GM19193 (cell line): ENCODE data around the gene MOXD1.

ENCODE experiments used
- POLR2A ChIP-seq: IDR thresholded peaks from 4 replicates; pipeline ENCODE4 v1.6.1; 2011; ENCODE audit not compliant: insufficient read depth, insufficient read length; ENCODE audit errors: extremely low read depth

The MOXD1 gene

DNA sequence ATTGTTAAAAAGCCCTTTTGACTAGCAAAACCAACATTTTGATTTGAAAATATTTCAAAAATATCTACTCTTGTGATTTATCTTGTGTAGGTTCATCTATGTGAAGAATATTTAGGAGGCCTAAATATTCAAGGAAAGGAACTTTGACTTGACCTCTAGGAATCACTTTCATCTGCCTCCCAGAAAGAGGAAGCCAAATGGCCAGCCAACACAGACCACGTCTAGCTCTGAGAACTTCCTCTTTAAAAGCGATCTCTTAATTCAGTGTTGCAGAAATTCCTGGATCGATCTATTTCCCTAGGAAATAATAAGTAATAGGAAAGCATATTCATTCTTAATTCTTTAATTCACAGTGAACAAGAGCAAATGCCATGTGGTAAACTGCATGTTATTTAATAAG lies 9.6 kb upstream of the MOXD1 start:
- TF ChIP-seq POLR2A: no peak

DNA sequence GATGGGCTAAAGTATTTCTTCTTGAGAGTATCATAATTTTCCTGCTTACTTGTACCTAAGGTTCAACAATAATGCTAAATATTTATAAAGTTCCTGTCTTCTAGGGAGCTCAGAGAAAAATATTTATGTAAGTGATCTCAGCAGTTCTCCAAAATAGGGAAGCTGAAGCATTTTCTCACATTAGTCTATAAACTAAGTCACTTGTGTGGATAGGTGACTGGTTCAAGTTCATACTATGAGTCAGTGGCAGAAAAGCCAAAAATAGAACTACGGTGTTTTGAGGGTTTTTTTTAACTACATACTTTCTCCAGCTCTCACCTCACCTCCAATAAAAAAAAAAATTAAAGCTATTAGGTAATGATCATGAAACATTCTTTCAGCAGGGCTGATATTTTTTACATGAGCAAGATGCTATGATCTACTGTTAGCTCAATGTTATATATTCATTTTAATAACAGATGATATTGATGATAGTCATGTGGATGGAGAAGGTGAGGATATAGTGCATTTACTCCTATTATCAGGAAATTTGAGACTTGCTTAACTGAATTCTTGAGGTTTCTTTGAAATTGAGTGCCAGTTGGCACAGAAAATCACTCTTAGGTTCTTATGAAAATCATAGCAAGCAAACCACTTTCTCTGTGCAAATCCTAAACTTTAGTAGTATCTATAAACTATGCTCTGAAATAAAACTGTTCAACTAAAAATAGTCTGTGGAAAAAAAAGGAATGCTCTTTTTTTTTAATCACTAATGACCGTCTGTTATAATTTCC lies 4.1 kb upstream of the MOXD1 start:
- no peak for TF ChIP-seq POLR2A

DNA sequence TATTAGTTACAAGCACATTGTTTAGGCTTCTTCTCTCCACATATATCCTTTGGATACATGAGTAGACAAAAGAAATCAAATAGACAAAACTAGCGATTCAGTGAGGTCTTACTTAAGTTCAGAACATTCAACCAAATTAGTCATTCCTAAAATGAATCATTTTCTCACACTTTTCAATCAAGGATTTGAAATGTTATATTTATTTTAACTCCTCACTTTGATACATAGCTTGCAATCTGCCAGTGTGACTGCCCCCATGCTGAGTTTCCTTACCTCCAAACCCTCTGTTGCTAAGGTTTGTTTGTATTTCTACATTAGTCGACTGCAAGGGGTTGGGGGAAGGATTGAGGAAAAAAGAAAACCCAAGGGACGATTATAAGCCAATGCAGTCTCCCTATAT lies 3.5 kb upstream of the MOXD1 start:
- TF ChIP-seq POLR2A: no peak

DNA sequence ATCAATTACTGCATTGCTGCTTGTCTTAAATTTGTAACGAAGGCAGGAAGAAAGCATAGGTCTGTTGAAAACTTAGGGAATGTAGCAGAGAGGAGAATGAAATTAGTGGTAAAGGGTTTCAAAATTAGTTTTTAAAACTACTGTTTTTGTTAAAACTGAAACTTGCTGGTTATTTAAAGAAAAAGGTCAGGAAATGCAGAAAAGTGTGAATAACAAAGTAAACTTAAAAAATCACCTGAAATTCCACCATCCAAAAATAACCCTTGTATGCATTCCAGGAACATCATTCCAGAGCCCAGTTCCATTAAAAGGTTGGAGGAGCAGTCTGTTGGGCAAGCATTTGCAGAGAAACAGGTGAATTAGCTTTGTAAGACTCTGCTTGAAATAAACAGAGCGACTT lies 3.1 kb upstream of the MOXD1 start:
- no peak for TF ChIP-seq POLR2A

DNA sequence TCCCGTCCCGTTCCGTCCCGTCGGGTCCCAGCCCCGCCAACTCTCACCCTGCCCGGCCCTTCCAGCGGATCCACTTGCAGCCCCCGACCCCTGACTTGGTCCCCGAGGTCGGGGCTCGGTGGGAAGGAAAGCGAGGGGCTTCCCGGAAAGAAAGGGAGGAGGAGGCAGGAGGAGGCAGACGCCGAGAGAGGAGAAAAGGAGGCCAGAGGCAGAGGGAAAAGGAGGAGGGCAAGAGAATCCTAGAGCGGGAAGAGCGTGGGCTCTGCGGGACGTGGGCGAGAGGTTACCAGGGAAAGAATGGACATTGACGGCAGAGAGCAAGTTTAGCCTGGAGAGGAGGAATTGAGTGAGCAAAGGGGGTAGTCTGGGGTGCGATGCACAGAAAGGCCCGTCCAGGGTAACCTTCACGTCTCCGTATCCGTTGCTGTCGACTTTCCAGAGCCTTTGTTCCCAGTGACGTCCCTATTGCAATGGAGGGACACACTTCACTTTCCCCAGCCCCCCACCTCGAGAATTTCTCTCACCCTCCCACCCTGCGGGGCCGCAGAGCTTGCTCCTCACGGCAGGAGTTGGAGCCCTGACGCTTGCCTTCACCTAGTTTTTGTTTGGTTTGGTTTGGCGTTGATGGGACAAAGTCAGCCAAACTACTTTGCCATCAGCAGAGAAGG lies 477 bp upstream of the MOXD1 start:
- no peak for TF ChIP-seq POLR2A

DNA sequence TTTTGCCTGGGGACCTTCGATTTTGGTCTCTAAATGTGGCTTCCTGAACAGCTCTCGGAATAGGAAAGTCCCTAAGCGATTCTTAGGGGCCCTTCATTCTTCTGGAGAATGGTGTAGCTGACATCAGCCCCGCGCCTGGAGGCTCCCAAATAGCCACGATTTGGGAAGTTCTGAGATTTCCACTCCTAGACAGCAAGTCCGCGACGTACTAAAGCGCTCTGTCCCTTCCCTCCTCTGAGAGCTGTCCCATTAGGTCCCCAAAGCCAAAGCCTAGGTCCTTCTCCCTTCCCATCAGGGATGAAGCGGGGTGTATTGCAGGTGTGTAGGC lies 756 bp downstream of the MOXD1 start:
- TF ChIP-seq POLR2A: no peak

DNA sequence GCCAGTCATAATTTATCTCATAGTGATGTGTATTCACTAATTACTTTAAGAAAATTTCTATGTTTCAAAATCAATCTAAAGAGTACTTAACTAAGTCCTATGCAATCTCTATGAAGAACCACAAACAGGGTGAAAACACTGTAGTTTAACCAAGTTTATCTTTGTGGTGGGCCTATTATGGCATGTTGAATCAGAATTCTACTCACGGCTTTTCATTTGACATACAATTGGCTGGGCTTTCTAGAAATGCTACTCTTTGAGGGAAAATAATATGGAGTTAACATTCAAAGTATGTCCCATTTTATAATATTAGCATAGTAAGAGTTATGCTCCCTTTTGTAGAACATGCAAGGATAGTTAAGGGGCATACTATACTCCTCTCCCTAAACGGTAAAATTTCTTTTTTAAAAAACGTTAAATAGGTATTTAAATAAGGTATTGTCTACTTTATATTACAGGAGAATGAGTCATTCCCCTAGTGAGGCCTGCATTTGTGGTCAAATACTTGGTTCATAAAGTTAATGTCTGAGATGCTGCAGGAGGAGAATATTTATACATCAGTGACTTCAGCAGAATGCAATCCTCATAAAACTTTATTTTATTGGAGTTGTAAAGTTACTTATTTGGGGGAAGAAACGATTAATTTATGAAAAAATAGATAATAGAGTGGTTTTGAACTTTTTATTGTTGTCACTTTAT lies 1.8 kb downstream of the MOXD1 start:
- TF ChIP-seq POLR2A: no peak

DNA sequence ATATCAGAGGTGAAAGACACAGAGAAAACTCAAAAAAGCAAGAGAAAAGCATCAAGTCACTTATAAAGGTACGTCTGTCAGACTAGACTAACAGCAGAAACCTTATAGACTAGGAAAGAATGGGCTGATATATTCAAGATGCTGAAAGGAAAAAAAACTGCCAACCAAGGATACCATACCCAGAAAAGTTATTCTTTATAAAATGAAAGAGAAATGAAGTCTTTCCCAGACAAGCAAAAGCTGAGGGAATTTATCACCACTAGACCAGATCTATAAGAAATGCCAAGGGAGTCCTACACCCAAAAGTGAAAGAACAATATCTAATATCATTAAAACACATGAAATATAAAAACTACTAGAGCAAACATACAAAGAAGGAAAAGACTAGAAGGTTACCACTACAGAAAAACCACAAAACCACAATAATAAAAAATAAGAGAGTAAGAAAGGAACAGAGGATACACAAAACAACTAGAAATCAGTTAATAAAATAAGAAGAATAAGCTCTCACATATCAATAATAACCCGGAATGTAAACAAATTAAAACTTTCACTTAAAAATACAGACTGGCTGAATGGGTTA lies 6.2 kb downstream of the MOXD1 start:
- TF ChIP-seq POLR2A: no peak

DNA sequence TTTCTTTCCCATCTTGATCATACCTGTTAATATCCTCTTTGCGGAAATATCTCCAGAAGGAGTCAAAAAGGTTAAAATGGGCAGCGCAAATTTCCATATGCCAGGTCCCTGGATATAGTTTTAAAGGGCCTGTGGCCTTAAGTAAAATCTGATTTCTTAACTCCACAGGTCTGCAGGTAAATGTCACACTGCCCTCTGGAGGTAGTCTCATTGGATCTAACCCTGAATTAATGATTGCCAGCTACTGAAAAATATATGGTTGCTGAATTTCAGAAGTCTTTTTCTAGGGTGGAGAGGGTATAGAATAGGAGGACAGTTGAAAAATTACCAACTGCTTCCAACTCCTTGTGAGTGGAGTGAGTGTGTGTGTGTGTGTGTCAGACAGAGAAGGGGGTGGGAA lies 8.5 kb downstream of the MOXD1 start:
- TF ChIP-seq POLR2A: no peak

DNA sequence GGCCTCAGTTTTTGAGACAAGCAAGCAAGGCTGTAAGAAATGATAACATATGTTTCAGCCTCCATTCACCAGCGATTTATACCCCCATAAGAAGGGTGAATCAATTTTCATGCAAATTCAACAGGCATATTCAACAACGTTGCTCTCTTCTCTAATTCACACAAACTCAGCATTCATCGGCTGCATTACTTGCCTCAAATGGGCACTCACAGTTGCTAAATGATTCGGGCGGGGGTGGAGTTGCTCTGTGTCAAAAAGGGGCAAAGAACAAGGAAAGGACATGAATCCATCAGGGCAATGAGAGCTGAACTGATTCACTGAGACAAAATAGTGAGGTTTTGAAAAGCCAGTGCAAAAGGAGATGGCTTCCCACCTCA lies 9.0 kb downstream of the MOXD1 start:
- no peak for TF ChIP-seq POLR2A

DNA sequence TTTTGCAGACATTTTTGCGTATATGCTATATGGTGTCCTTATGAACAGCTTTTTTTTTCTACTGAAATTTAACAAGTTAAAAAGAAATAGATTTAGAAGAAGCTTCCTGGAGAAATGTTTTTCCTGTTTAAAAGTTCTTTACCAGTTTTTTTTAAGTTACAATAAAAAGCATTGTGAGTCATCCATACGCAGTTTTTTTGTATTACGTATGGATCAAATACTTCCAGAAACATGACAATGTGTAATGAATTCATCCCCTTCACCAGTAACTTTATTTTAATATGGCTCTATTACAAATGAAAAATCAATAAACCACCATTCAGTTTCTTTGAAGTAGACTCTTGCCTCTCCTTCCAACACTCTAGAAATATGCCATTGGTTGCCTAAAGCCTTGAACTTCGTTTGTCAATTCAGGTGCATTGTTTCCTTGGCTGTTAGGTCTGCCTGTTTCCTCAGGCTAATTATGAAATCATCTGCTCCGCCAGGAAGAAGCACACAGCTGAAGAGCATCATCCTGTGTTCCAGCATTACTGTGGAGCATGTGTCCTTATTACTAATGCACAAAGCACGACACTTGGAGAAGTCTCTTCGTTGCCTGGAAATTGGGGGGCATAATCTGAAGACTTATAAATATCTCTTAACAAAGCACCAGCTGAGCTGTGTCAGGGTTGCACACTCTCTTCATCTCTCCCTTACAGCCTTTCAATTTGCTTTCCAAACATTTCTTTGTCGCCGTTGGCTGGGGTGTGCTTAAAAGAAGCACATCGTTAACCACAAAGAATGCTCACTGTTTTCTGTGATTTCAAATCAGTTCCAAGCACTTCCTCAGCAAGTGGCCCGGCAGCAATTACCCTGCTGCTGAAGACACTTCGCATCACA lies 9.6 kb downstream of the MOXD1 start:
- TF ChIP-seq POLR2A: no peak

DNA sequence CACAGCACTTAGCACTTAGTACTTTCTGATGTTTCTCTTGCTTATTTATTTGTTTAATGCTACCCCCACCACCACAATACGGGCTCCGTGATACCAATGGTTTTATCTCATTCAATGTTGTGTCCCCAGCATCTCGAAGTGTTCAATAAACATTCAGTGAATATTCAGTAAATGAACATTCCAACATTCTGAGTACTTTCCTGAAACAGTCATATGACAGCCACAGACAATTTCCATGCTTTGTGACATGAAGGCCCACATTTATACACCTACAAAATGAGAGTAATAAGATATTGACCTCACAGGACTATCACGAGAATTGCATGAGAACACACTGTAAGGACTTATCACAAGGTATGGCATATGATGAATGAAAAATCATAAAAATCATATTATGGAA lies 10.8 kb downstream of the MOXD1 start:
- TF ChIP-seq POLR2A: no peak

DNA sequence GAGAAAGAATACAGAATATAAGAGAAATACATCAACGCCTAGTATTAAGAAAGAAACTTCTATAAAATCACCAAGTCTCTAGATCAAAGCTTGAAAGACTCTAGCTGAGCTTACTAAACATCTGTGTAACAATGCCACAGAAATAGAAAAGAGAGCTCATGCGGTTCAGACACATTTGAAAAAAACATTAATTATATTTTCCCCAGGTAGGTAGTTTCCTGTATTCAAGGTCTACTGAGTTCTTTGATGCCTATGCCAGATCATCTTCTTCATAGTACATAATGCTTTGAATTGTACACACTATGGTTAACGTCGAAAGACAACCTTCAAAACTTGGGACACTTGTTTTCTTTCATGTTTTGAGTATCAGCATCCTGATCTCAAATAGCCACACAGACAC lies 11.3 kb downstream of the MOXD1 start:
- no peak for TF ChIP-seq POLR2A

DNA sequence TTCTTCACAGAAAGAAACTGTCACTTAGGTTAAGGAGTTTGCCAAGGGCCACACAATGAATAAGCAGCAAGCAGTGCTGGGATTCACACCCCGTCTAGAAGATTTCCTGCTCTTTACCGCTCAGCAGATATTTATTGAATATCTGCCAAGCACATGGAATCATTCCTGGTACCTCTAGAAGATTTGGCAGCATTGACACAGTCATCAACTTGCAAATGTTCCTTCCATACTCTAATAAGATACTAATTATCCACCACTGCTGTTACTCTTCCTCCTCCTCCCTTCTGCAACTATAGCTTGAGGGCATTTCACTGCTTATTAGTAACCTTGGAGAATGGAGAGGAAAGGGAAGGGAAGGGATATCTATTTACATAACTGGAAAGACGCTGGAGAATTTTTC lies 13.0 kb downstream of the MOXD1 start:
- no peak for TF ChIP-seq POLR2A

DNA sequence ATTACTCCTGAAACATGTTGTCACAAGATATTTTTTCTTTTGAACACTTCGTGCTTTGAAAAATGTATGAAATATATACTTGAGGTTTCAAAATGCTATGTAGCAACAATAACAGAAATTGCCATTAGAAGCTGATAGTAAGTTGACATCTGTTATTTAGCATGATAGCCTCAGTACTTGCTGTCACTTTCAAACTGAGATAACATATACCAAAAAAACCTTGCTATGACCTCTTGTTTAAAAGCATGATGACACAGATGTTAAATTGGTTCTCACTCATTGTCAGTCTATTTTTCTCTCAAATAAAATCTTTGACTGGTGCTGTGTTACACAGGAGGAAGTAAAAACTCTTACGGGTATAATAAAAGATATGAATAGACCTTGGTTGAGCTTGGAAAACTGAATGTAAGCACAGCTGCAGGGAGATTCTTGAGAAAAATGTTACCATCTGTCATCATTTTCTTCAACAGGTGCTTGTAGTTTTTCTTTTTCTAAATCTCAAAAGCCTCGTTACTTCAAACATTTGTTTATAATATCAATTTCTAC lies 18.6 kb downstream of the MOXD1 start:
- TF ChIP-seq POLR2A: no peak

DNA sequence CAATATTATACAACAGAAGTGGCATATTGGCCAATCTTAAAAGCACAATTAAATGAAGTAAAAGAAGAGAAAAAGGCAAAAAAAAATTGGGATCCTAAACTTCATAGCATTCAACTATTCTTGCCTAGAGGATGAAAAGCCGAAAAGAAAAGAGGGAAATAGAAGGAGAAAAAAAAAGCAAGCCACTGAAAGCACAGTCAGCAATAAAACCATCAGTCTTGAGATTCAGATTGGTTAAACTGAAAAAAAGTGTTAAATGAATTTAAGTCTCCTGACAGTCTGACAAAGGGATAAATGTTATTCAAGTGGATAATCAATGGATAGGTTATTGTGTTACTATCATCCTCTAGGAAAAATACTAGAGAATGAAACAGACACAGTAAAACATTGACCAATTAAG lies 19.9 kb downstream of the MOXD1 start:
- TF ChIP-seq POLR2A: no peak
